ENCODE measurements around the gene MYO1B. TPM values are rescaled to one million over a fixed set of nuclear protein-coding genes. Genes with fewer than 3 reads are reported as not detected.

MYO1B gene
- total RNA-seq, 2 donors from 2014 or later = 74.7 to 79.4 TPM

DNA sequence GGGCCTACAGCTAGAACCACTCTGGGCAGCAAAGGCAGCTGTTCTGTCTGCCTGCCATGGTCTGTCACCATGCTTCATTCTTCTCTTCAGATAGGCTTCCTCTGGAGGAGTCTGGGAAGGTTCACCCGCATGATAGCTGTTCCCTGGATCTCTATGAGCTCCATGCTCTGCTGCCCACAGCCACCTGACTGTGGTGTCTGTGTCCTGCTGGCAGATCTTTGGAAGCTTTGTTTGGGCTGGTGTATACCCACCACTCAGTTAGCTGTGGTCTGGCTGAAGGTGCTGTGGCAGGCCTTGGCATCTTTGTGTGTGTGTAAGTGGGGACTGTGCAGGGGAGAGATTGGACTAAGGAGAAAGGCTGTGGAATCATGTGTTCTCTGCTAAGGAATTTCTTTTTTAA lies 23.4 kb downstream of the MYO1B start:
- Histone ChIP-seq H3K9me3 (no peaks in the 10 kb centered on the region), H3K4me3 (no peak overlapping the region), H3K4me1 (ENCODE audit: control insufficient read depth in 1 of 2, low read depth in 2 of 2) (peaks cover 43 to 66% of the 10 kb centered on the region in 2 donors), H3K27me3 (replicated peaks; ENCODE audit: insufficient read depth) (no peaks in the 10 kb centered on the region), H3K36me3 (no peaks in the 10 kb centered on the region), H3K27ac (no peak overlapping the region)
- ATAC-seq (ENCODE audit: insufficient number of reproducible peaks, low FRiP score, low read depth) = no peak
- TF ChIP-seq, protein P1, sequence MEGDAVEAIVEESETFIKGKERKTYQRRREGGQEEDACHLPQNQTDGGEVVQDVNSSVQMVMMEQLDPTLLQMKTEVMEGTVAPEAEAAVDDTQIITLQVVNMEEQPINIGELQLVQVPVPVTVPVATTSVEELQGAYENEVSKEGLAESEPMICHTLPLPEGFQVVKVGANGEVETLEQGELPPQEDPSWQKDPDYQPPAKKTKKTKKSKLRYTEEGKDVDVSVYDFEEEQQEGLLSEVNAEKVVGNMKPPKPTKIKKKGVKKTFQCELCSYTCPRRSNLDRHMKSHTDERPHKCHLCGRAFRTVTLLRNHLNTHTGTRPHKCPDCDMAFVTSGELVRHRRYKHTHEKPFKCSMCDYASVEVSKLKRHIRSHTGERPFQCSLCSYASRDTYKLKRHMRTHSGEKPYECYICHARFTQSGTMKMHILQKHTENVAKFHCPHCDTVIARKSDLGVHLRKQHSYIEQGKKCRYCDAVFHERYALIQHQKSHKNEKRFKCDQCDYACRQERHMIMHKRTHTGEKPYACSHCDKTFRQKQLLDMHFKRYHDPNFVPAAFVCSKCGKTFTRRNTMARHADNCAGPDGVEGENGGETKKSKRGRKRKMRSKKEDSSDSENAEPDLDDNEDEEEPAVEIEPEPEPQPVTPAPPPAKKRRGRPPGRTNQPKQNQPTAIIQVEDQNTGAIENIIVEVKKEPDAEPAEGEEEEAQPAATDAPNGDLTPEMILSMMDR (IDR thresholded peaks at IDR 0.05) = no peak
- no peak for DNase-seq (ENCODE audit: low spot score)

DNA sequence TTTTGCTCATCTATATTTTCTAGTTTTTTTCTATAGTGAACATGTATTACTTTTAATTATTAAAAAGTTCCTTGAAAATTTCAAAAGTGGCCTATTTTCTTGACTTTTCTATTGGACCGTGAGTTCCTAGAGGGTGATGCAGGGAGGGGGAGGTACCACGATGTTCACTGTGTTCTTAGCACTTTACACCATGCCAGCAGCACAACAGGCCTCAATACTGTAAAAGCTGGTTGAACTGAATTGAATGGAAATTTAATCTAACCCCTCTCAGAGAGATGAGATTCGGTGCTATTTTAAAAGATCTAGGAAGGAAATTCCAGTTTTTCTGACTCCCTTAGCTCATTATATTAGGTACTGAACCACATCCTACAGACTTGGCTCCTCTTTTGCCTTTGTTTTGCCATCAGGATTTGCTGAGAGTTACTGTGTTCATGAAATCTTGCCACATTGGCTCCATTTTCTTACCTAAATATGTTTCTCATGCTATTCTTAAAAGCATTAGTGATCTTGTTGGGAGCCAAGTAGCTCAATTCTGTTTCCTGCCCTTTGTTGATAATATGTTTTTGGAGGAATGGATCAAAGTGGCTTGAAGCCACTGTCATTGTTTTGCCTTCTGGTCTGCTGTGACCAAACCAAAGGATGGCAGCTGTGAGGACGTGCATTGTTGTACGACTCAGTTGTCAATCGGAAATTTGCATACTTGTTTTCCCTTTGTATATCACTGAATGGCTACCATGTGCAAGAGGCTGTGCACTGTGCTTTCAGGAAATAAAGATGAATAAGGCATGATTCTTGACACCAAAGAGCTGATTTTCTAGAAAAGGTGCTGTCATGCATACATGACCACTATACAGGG lies 25.3 kb downstream of the MYO1B start:
- DNase-seq (ENCODE audit: low spot score) (no peak), ATAC-seq (ENCODE audit: insufficient number of reproducible peaks, low FRiP score, low read depth) (no peak)
- Histone ChIP-seq H3K4me3 (no peak overlapping the region), H3K4me1 (ENCODE audit: control insufficient read depth in 1 of 2, low read depth in 2 of 2) (peaks cover 35 to 63% of the 10 kb centered on the region in 2 donors), H3K9me3 (no peaks in the 10 kb centered on the region), H3K36me3 (no peaks in the 10 kb centered on the region), H3K27me3 (replicated peaks; ENCODE audit: insufficient read depth) (no peaks in the 10 kb centered on the region), H3K27ac (peak overlapping the region; percentile 51 to 59)
- TF ChIP-seq, protein P1 (IDR thresholded peaks at IDR 0.05) = no peak

- H3K9me3 ChIP-seq = no peaks in the 10 kb centered on the region
- ATAC-seq (ENCODE audit: insufficient number of reproducible peaks, low FRiP score, low read depth) = no peak
Measured at GRCh38 chr2:191272064-191272463, 26.9 kb downstream of the MYO1B start.

DNA sequence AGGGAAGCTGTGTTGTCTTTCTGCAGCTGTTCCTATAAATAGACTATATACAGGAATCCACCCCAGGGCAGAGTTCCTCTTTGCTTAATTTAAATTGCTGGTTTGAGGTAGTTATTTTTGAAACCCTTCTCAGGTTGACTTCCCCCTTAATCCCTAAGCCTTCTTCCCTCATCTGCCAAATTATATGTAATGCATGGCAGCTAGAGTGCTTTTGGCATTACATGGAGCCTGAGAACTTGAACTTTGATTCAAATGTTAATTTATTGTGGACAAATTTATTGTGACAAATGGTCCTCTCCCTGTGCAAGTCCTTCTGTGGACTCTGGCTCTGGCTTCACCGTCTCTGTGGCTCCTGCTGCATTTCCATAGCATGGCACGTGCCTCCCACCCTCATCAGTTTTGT lies 29.2 kb downstream of the MYO1B start:
- TF ChIP-seq, protein P1 (IDR thresholded peaks at IDR 0.05) = no peak
- Histone ChIP-seq H3K4me1 (ENCODE audit: control insufficient read depth in 1 of 2, low read depth in 2 of 2) (peaks cover 28 to 49% of the 10 kb centered on the region in 2 donors), H3K27me3 (replicated peaks; ENCODE audit: insufficient read depth) (no peaks in the 10 kb centered on the region), H3K36me3 (peaks cover 5% of the 10 kb centered on the region), H3K4me3 (peak overlapping the region; percentile 15), H3K27ac (peak overlapping the region; percentile 7 to 60), H3K9me3 (no peaks in the 10 kb centered on the region)
- DNase-seq (ENCODE audit: low spot score) = no peak
- no peak for ATAC-seq (ENCODE audit: insufficient number of reproducible peaks, low FRiP score, low read depth)

More at GRCh38 chr2:191272064-191272463, 26.9 kb downstream of the MYO1B start:
- Histone ChIP-seq H3K36me3 (no peaks in the 10 kb centered on the region), H3K4me1 (ENCODE audit: control insufficient read depth in 1 of 2, low read depth in 2 of 2) (peaks cover 28 to 49% of the 10 kb centered on the region in 2 donors), H3K27me3 (replicated peaks; ENCODE audit: insufficient read depth) (no peaks in the 10 kb centered on the region), H3K27ac (peak overlapping the region; percentile 45 to 59), H3K4me3 (no peak overlapping the region)
- TF ChIP-seq, protein P1 (IDR thresholded peaks at IDR 0.05) = no peak
- no peak for DNase-seq (ENCODE audit: low spot score)

DNA sequence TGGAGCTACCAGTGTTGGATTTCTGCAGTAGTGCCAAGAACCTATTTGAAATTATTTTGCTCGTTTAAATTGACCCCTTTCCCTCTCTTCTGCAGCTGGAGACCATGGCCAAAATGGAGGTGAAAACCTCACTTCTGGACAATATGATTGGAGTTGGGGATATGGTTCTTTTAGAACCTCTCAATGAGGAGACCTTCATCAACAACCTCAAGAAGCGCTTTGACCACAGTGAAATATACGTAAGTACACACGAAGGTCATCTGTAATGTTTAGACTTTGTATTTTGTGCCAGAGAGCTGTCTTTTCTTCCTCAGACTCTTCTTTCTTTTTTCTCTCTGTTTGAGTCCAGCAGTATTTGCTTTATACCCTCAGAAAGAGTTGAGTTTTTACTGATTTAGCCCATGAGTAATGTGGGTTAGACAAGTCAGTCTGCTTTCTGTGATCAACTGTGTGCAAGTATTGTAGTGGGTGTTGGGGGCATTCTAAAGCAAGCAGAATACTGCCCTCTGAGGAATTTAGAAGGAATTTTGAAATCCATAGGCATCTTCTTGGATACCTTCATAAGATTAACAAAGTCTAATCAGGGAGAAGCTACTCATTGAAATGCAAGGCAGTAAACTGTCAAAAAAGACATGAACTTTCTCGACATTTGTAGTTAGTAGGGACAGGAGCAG lies 31.7 kb downstream of the MYO1B start:
- H3K36me3 ChIP-seq = peaks cover 5% of the 10 kb centered on the region
- ATAC-seq (ENCODE audit: insufficient number of reproducible peaks, low FRiP score, low read depth) = no peak
- no peak for DNase-seq (ENCODE audit: low spot score)
- no peak overlapping the region for H3K27ac ChIP-seq
- TF ChIP-seq, protein P1 (IDR thresholded peaks at IDR 0.05) = no peak
- H3K4me3 ChIP-seq = no peak overlapping the region
- H3K27me3 ChIP-seq (replicated peaks; ENCODE audit: insufficient read depth) = no peaks in the 10 kb centered on the region
- H3K9me3 ChIP-seq = no peaks in the 10 kb centered on the region
- peaks cover 13 to 30% of the 10 kb centered on the region in 2 donors for H3K4me1 ChIP-seq (ENCODE audit: control insufficient read depth in 1 of 2, low read depth in 2 of 2)

All from thoracic aorta (tissue), 2 donors.